GM12872 (cell line): ENCODE results near the gene DMXL1.

Experiments used
- CTCF ChIP-seq: IDR thresholded peaks from 3 replicates; pipeline ENCODE4 v1.5.1; 2011; ENCODE audit warnings: low read depth, mild to moderate bottlenecking, low read length, moderate library complexity; ENCODE audit not compliant: insufficient read depth

The DMXL1 gene

GRCh38 chr5:119290161-119290569, 219.3 kb downstream of the DMXL1 start:
- TF ChIP-seq CTCF = no peak

- TF ChIP-seq CTCF = no peak
These were observed 219.7 kb downstream of the DMXL1 start for GRCh38 chr5:119290607-119291006.

- no peak for TF ChIP-seq CTCF
These were observed 220.2 kb downstream of the DMXL1 start for GRCh38 chr5:119291056-119291455.

GRCh38 chr5:119291877-119292276, 221.0 kb downstream of the DMXL1 start:
- no peak for TF ChIP-seq CTCF

GRCh38 chr5:119292701-119293515, 222.0 kb downstream of the DMXL1 start:
- no peak for TF ChIP-seq CTCF

- TF ChIP-seq CTCF = no peak
These were observed 222.6 kb downstream of the DMXL1 start for GRCh38 chr5:119293516-119293829.
